Activated T-cell treated with anti-CD3 and anti-CD28 coated beads for 1 hour (primary cell): Measurements from ENCODE around the gene FOXN4.

Experiments
- DNase-seq: peaks from one replicate; pipeline ENCODE4 v3.0.0-alpha.2; 2020; ENCODE audit warnings: low read depth

The FOXN4 gene

GRCh38 chr12:109258607-109259544, 50.2 kb downstream of the FOXN4 start:
- DNase-seq, result no peak

GRCh38 chr12:109258201-109258600, 50.9 kb downstream of the FOXN4 start:
- DNase-seq, result no peak

GRCh38 chr12:109256011-109256410, 53.1 kb downstream of the FOXN4 start:
- DNase-seq, result no peak

GRCh38 chr12:109255377-109255776, 53.7 kb downstream of the FOXN4 start:
- no peak for DNase-seq

- no peak for DNase-seq
Measured at GRCh38 chr12:109253913-109254544, 55.1 kb downstream of the FOXN4 start.

GRCh38 chr12:109252799-109253198, 56.3 kb downstream of the FOXN4 start:
- no peak for DNase-seq

GRCh38 chr12:109250523-109250922, 58.6 kb downstream of the FOXN4 start:
- DNase-seq, result no peak

- no peak for DNase-seq
Measured at GRCh38 chr12:109247831-109248654, 61.0 kb downstream of the FOXN4 start.

- DNase-seq, result no peak
Measured at GRCh38 chr12:109246221-109246620, 62.9 kb downstream of the FOXN4 start.

- DNase-seq, result no peak
Measured at GRCh38 chr12:109244073-109244472, 65.0 kb downstream of the FOXN4 start.

GRCh38 chr12:109241936-109242335, 67.1 kb downstream of the FOXN4 start:
- no peak for DNase-seq

- DNase-seq, result no peak
Measured at GRCh38 chr12:109240365-109240764, 68.7 kb downstream of the FOXN4 start.

- DNase-seq, result no peak
Measured at GRCh38 chr12:109239691-109240090, 69.4 kb downstream of the FOXN4 start.

GRCh38 chr12:109239179-109239578, 69.9 kb downstream of the FOXN4 start:
- no peak for DNase-seq

- DNase-seq, result no peak
Measured at GRCh38 chr12:109236257-109236656, 72.8 kb downstream of the FOXN4 start.

- no peak for DNase-seq
Measured at GRCh38 chr12:109234012-109234411, 75.1 kb downstream of the FOXN4 start.

- no peak for DNase-seq
Measured at GRCh38 chr12:109232731-109233130, 76.4 kb downstream of the FOXN4 start.

- no peak for DNase-seq
Measured at GRCh38 chr12:109230193-109230592, 78.9 kb downstream of the FOXN4 start.

GRCh38 chr12:109228664-109229063, 80.4 kb downstream of the FOXN4 start:
- DNase-seq, result no peak
